K562 (cell line): Measurements from ENCODE around the gene ZNF148. TPM values are rescaled to one million over a fixed set of nuclear protein-coding genes. Genes with fewer than 3 reads are reported as not detected.
A peak's percentile ranks its signal among the peaks of the same experiment; 100 is the strongest.

ENCODE experiments used
- ATAC-seq: fragments of 200-7000 bp; cut with Tn5 transposase; 3 replicates; pipeline ENCODE4 v1.9.1; 2020; ENCODE audit warnings: moderate library complexity
- BruUV-seq: library from RNA; stranded (reverse); fragments of 400-500 nt; replicated peaks from 2 replicates; lab custom pipeline; 2021; lab: Mats Ljungman, UMichigan
- CTCF ChIA-PET: fragments of 300-600 bp; formaldehyde crosslinking; extraction: SDS; loops from one replicate; lab custom pipeline; 2021; ENCODE audit warnings: low intra/inter-chr PET ratio; lab: Yijun Ruan, JAX
- POLR2A ChIA-PET: fragments of 300-600, 350-650 bp; sonication (Branson Sonifier 250); formaldehyde crosslinking; extraction: SDS; loops from one replicate; lab custom pipeline; 2021; ENCODE audit warnings: antibody characterized with exemption, inconsistent platforms; lab: Yijun Ruan, JAX
- DNase-seq, 4 experiments: peaks; one replicate each; pipeline versions ENCODE4 v3.0.0 to v3.0.0-alpha.2; 2011 to 2018; ENCODE audit warnings: low spot score in 3 of 4, mixed read lengths in 3 of 4; ENCODE audit errors: extremely low read depth in 1 of 4
- FAIRE-seq: peaks from 2 replicates; lab custom pipeline; 2011; peaks lifted over from hg19 to GRCh38; lab: Jason Lieb, UNC
- H2AFZ ChIP-seq: 2 replicates; pipeline ENCODE4 v1.6.0; 2011; ENCODE audit warnings: low read depth, low read length, control low read depth, inconsistent platforms
- H3K27ac ChIP-seq: fragments of 200-600 bp; 3 replicates; pipeline ENCODE4 v1.8.0; 2011; ENCODE audit warnings: low read depth, mild to moderate bottlenecking, control low read depth, inconsistent platforms, low read length, moderate library complexity, mixed read lengths; ENCODE audit errors: extremely low read depth
- H3K27me3 ChIP-seq, 2 experiments: fragments of 300-600 bp in 1 of 2; 2 replicates in 1 of 2; 3 replicates in 1 of 2; pipeline versions ENCODE4 v1.6.0 to v1.8.0; 2011; ENCODE audit warnings: inconsistent platforms in 2 of 2, low read length in 2 of 2, mild to moderate bottlenecking in 1 of 2, mixed read lengths in 1 of 2, moderate library complexity in 1 of 2; ENCODE audit not compliant: control insufficient read depth in 2 of 2, insufficient read depth in 2 of 2
- H3K36me3 ChIP-seq: fragments of 300-600 bp; 3 replicates; pipeline ENCODE4 v1.8.0; 2011; ENCODE audit warnings: mild to moderate bottlenecking, low read length, inconsistent platforms; ENCODE audit not compliant: control insufficient read depth, insufficient read depth
- H3K4me1 ChIP-seq, 2 experiments: fragments of 200-600 bp in 1 of 2; replicated peaks in 1 of 2; 2 replicates in 1 of 2; 3 replicates in 1 of 2; pipeline versions ENCODE4 v1.5.1 to v1.8.0; 2011; ENCODE audit warnings: inconsistent platforms in 2 of 2, low read length in 2 of 2, mild to moderate bottlenecking in 1 of 2, mixed read lengths in 1 of 2, moderate library complexity in 1 of 2; ENCODE audit not compliant: control insufficient read depth in 2 of 2, insufficient read depth in 2 of 2
- H3K4me2 ChIP-seq: 2 replicates; pipeline ENCODE4 v1.6.1; 2011; ENCODE audit warnings: low read length, control low read depth, inconsistent platforms, mixed read lengths; ENCODE audit not compliant: insufficient read depth
- H3K4me3 ChIP-seq: fragments of 200-600 bp; sonication (generic), shearing (Covaris generic); 2 replicates; pipeline ENCODE4 v1.5.1; 2016; ENCODE audit warnings: control low read depth, inconsistent platforms
- H3K79me2 ChIP-seq: fragments of 200-600 bp; 3 replicates; pipeline ENCODE4 v1.8.0; 2011; ENCODE audit warnings: low read length, inconsistent platforms; ENCODE audit not compliant: control insufficient read depth, insufficient read depth
- H3K9ac ChIP-seq, 2 experiments: 2 replicates each; pipeline versions ENCODE4 v1.6.0 to v1.6.1; 2011; ENCODE audit warnings: low read depth in 2 of 2, low read length in 2 of 2, control low read depth in 1 of 2, inconsistent platforms in 1 of 2, mild to moderate bottlenecking in 1 of 2, mixed read lengths in 1 of 2; ENCODE audit not compliant: insufficient read depth in 1 of 2
- H3K9me1 ChIP-seq: one replicate; pipeline ENCODE4 v1.6.0; 2011; ENCODE audit warnings: inconsistent platforms, mild to moderate bottlenecking, low read length, moderate library complexity; ENCODE audit not compliant: control insufficient read depth, insufficient read depth
- H3K9me3 ChIP-seq: replicated peaks from 2 replicates; pipeline ENCODE4 v1.5.1; 2011; ENCODE audit warnings: low read depth, low read length, inconsistent platforms; ENCODE audit not compliant: control insufficient read depth, insufficient read depth
- H4K20me1 ChIP-seq: replicated peaks from 2 replicates; pipeline ENCODE4 v1.6.1; 2011; ENCODE audit warnings: low read length, inconsistent platforms, mixed read lengths; ENCODE audit not compliant: control insufficient read depth, insufficient read depth
- CREM ChIP-seq: IDR thresholded peaks from 2 replicates; pipeline ENCODE4 v1.6.1; 2014; ENCODE audit warnings: antibody characterized with exemption, low read depth
- EGR1 ChIP-seq: fragments of 450-650 bp; conservative IDR thresholded peaks from 2 replicates; pipeline ENCODE4 v1.6.1; 2017; ENCODE audit warnings: mild to moderate bottlenecking
- KHSRP ChIP-seq: fragments of 450-650 bp; IDR thresholded peaks from 2 replicates; pipeline ENCODE4 v1.6.1; 2017
- NRF1 ChIP-seq, 2 experiments: fragments of 450-650 bp; IDR thresholded peaks in 1 of 2; conservative IDR thresholded peaks in 1 of 2; 2 replicates each; pipeline ENCODE4 v1.6.1; 2014; ENCODE audit warnings: mild to moderate bottlenecking in 2 of 2
- POLR2G ChIP-seq: fragments of 200-400 bp; formaldehyde crosslinking; IDR thresholded peaks from 2 replicates; pipeline ENCODE4 v1.6.1; 2017; ENCODE audit warnings: low read depth, mild to moderate bottlenecking, antibody characterized with exemption, low read length, moderate library complexity
- SETDB1 ChIP-seq: IDR thresholded peaks from one replicate; pipeline ENCODE4 v1.6.1; 2012; ENCODE audit warnings: low read length, control low read depth, inconsistent platforms
- SMARCC2 ChIP-seq: fragments of 450-650 bp; IDR thresholded peaks from 2 replicates; pipeline ENCODE4 v1.6.1; 2017; ENCODE audit warnings: antibody characterized with exemption, moderate library complexity, mild to moderate bottlenecking, low read depth
- ZBTB7A ChIP-seq: IDR thresholded peaks from 2 replicates; pipeline ENCODE4 v1.6.1; 2011; ENCODE audit warnings: low read depth, mild to moderate bottlenecking, low read length, moderate library complexity, borderline replicate concordance; ENCODE audit not compliant: control insufficient read depth
- ZNF184 ChIP-seq: sonication (generic); formaldehyde crosslinking; IDR thresholded peaks from 2 replicates; pipeline ENCODE4 v1.5.0; 2020; ENCODE audit warnings: missing genetic modification reagents
- WGBS: fragments of 100-300 bp; shearing (Covaris generic); methylation state at CpG from one replicate; pipeline ENCODE4 v1.1.6; 2016; ENCODE audit warnings: low coverage, mixed read lengths; ENCODE audit not compliant: insufficient coverage; ENCODE audit errors: missing lambda C conversion rate; 5-methylcytosine and 5-hydroxymethylcytosine counted together
- in situ Hi-C: fragments of 300-500 bp; cut with MboI; formaldehyde crosslinking; loops from 4 replicates; pipeline ENCODE4 v1.15.0; 2018; ENCODE audit warnings: inconsistent platforms, mixed read lengths
- intact Hi-C: fragments of 100-400 bp; cut with micrococcal nuclease; formaldehyde crosslinking; loops from 2 replicates; pipeline ENCODE4 v1.14.2; 2022
- polyA plus RNA-seq, 8 experiments: library from polyadenylated mRNA; depleted of rRNA in 4 of 8; stranded (reverse) in 5 of 8; unstranded in 3 of 8; fragments of >200 nt; fragmentation: Nextera tagmentation in 2 of 8; fragmentation: Illumina TruSeq in 1 of 8; extraction: Ambion mirVana in 2 of 8; extraction: Trizol in 1 of 8; gene quantifications; 2 replicates each; pipeline versions ENCODE4 v1.2.1 to v1.2.3, GENCODE V29; 2011 to 2014; ENCODE audit warnings: inconsistent platforms in 1 of 8, missing spikeins in 1 of 8
- total RNA-seq, 7 experiments: library from RNA; depleted of rRNA in 6 of 7; stranded (reverse); fragments of >200 nt in 6 of 7; fragmentation: Illumina TruSeq in 2 of 7; extraction: Trizol in 2 of 7; gene quantifications; 2 replicates each; pipeline versions ENCODE4 v1.2.1 to v1.2.3, GENCODE V29; 2011 to 2021; ENCODE audit warnings: low replicate concordance in 1 of 7
- TF ChIP-seq, protein P1 (sequence below): sonication (generic); formaldehyde crosslinking; IDR thresholded peaks from 2 replicates; pipeline ENCODE4 v1.8.1; 2022; ENCODE audit warnings: missing genetic modification reagents
- TF ChIP-seq, protein P2 (sequence below): fragments of 200-600 bp; sonication (generic); IDR thresholded peaks from one replicate; pipeline ENCODE4 v1.6.1; 2012; ENCODE audit warnings: mild to moderate bottlenecking, low read depth, low read length, inconsistent platforms

Gene ZNF148
- total and polyA plus RNA-seq, 9 of the 15 experiments (the other 6 are each of a cell fraction or from before 2014, with no cell fraction given) = 2.7 to 15.1 (median 8.3) TPM

DNA sequence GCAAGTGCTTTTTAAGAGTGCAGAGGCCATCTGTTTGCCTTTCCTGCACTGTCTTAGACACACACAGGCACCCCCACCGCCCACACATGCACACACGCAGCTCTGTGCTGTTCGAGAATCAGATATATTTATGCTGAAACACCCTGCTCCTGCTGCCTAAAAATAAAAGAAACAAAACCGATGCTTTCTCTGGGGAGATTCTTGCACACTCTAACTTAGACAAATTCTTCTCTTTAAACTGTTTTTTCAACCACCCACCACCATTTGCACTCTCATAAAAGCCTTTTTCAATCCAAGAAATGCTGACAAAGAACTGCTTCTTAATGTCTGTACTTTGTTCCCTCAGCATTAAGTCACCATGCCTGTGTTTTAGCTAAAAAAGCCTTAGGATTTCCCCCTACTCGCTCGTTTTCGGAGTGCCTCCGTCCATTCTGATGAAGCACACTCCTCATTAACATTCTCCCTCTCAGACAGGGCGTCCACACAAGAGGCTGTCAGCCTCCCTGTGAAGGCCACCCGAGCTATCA, 188.8 kb downstream of the ZNF148 start:
- Histone ChIP-seq H3K9ac (no peak overlapping the region), H3K27ac (no peak overlapping the region), H2AFZ (peak overlapping the region; percentile 55; the same call in 1 of the 2 replicates), H3K79me2 (no peaks in the 10 kb centered on the region), H3K9me3 (no peaks in the 10 kb centered on the region), H3K4me2 (peak overlapping the region; percentile 11; the same call in 1 of the 2 replicates), H3K27me3 (0 out of 5 replicates have a peak, but pooled peaks cover 0 to 9% of the 10 kb centered on the region in 2 experiments), H3K9me1 (no peaks in the 10 kb centered on the region), H3K4me1 (peaks cover 3 to 6% of the 10 kb centered on the region in 2 experiments; a peak in 4 of 5 replicates), H4K20me1 (no peaks in the 10 kb centered on the region), H3K36me3 (no peaks in the 10 kb centered on the region), H3K4me3 (no peak overlapping the region)
- no TSS peak for BruUV-seq
- DNase-seq (peak in 2 of 4 experiments; percentile 28 to 34), FAIRE-seq (no peak), ATAC-seq (peak; percentile 86)
- ChIA-PET POLR2A (interaction anchor here (1.8 kb wide), 1 partner anchor 10 kb away, joined by 6 read pairs; no protein-coding TSS in a partner anchor), CTCF (no interaction called here)
- 9% methylated on average over 10 of the region's 10 CpGs for WGBS
- intact Hi-C loops (no loop called here), in situ Hi-C loops (no loop called here)
- TF ChIP-seq, protein P1, sequence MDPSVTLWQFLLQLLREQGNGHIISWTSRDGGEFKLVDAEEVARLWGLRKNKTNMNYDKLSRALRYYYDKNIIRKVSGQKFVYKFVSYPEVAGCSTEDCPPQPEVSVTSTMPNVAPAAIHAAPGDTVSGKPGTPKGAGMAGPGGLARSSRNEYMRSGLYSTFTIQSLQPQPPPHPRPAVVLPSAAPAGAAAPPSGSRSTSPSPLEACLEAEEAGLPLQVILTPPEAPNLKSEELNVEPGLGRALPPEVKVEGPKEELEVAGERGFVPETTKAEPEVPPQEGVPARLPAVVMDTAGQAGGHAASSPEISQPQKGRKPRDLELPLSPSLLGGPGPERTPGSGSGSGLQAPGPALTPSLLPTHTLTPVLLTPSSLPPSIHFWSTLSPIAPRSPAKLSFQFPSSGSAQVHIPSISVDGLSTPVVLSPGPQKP = no peak
- no peak for TF ChIP-seq SMARCC2
- no peak for TF ChIP-seq KHSRP
- TF ChIP-seq ZNF184 (CRISPR knock-in tag) = no peak
- TF ChIP-seq, protein P2, sequence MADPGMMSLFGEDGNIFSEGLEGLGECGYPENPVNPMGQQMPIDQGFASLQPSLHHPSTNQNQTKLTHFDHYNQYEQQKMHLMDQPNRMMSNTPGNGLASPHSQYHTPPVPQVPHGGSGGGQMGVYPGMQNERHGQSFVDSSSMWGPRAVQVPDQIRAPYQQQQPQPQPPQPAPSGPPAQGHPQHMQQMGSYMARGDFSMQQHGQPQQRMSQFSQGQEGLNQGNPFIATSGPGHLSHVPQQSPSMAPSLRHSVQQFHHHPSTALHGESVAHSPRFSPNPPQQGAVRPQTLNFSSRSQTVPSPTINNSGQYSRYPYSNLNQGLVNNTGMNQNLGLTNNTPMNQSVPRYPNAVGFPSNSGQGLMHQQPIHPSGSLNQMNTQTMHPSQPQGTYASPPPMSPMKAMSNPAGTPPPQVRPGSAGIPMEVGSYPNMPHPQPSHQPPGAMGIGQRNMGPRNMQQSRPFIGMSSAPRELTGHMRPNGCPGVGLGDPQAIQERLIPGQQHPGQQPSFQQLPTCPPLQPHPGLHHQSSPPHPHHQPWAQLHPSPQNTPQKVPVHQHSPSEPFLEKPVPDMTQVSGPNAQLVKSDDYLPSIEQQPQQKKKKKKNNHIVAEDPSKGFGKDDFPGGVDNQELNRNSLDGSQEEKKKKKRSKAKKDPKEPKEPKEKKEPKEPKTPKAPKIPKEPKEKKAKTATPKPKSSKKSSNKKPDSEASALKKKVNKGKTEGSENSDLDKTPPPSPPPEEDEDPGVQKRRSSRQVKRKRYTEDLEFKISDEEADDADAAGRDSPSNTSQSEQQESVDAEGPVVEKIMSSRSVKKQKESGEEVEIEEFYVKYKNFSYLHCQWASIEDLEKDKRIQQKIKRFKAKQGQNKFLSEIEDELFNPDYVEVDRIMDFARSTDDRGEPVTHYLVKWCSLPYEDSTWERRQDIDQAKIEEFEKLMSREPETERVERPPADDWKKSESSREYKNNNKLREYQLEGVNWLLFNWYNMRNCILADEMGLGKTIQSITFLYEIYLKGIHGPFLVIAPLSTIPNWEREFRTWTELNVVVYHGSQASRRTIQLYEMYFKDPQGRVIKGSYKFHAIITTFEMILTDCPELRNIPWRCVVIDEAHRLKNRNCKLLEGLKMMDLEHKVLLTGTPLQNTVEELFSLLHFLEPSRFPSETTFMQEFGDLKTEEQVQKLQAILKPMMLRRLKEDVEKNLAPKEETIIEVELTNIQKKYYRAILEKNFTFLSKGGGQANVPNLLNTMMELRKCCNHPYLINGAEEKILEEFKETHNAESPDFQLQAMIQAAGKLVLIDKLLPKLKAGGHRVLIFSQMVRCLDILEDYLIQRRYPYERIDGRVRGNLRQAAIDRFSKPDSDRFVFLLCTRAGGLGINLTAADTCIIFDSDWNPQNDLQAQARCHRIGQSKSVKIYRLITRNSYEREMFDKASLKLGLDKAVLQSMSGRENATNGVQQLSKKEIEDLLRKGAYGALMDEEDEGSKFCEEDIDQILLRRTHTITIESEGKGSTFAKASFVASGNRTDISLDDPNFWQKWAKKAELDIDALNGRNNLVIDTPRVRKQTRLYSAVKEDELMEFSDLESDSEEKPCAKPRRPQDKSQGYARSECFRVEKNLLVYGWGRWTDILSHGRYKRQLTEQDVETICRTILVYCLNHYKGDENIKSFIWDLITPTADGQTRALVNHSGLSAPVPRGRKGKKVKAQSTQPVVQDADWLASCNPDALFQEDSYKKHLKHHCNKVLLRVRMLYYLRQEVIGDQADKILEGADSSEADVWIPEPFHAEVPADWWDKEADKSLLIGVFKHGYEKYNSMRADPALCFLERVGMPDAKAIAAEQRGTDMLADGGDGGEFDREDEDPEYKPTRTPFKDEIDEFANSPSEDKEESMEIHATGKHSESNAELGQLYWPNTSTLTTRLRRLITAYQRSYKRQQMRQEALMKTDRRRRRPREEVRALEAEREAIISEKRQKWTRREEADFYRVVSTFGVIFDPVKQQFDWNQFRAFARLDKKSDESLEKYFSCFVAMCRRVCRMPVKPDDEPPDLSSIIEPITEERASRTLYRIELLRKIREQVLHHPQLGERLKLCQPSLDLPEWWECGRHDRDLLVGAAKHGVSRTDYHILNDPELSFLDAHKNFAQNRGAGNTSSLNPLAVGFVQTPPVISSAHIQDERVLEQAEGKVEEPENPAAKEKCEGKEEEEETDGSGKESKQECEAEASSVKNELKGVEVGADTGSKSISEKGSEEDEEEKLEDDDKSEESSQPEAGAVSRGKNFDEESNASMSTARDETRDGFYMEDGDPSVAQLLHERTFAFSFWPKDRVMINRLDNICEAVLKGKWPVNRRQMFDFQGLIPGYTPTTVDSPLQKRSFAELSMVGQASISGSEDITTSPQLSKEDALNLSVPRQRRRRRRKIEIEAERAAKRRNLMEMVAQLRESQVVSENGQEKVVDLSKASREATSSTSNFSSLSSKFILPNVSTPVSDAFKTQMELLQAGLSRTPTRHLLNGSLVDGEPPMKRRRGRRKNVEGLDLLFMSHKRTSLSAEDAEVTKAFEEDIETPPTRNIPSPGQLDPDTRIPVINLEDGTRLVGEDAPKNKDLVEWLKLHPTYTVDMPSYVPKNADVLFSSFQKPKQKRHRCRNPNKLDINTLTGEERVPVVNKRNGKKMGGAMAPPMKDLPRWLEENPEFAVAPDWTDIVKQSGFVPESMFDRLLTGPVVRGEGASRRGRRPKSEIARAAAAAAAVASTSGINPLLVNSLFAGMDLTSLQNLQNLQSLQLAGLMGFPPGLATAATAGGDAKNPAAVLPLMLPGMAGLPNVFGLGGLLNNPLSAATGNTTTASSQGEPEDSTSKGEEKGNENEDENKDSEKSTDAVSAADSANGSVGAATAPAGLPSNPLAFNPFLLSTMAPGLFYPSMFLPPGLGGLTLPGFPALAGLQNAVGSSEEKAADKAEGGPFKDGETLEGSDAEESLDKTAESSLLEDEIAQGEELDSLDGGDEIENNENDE = no peak
- peak in 1 of 2 experiments; percentile 47; a peak in 2 of 4 replicates for TF ChIP-seq NRF1 (conservative IDR thresholded peaks at IDR 0.05 in 1 of 2, IDR thresholded peaks at IDR 0.05 in 1 of 2)
- TF ChIP-seq EGR1 = peak; percentile 89
- no peak for TF ChIP-seq ZBTB7A
- no peak for TF ChIP-seq POLR2G
- TF ChIP-seq CREM = 0 out of 2 replicates have a peak, but pooled peaks have one; percentile 31
- no peak for TF ChIP-seq SETDB1
